Parathyroid adenoma (tissue), 2 donors: ENCODE results near the gene IRF3.

Source experiments
- H2AFZ ChIP-seq: fragments of 300-600 bp; sonication (generic); one replicate; pipeline ENCODE4 v1.7.0; 2017; ENCODE audit warnings: antibody characterized with exemption, mild to moderate bottlenecking
- H3K27ac ChIP-seq: fragments of 300-600 bp; sonication (generic); one replicate; pipeline ENCODE4 v1.7.0; 2017
- H3K27me3 ChIP-seq: fragments of 300-600 bp; sonication (generic); one replicate; pipeline ENCODE4 v1.7.0; 2017; ENCODE audit warnings: low read length; ENCODE audit not compliant: control insufficient read depth, insufficient read depth
- H3K36me3 ChIP-seq: fragments of 300-600 bp; sonication (generic); one replicate; pipeline ENCODE4 v1.7.0; 2017; ENCODE audit warnings: low read length; ENCODE audit not compliant: control insufficient read depth, insufficient read depth
- H3K4me1 ChIP-seq: fragments of 300-600 bp; sonication (generic); one replicate; pipeline ENCODE4 v1.7.0; 2017; ENCODE audit warnings: control low read depth
- H3K4me2 ChIP-seq: fragments of 300-600 bp; sonication (generic); one replicate; pipeline ENCODE4 v1.7.0; 2017; ENCODE audit warnings: low read length
- H3K4me3 ChIP-seq: fragments of 300-600 bp; sonication (generic); one replicate; pipeline ENCODE4 v1.7.0; 2017; ENCODE audit warnings: low read depth, low read length
- H3K79me2 ChIP-seq: fragments of 300-600 bp; sonication (generic); one replicate; pipeline ENCODE4 v1.7.0; 2017; ENCODE audit warnings: control low read depth
- H3K9ac ChIP-seq: fragments of 300-600 bp; sonication (generic); one replicate; pipeline ENCODE4 v1.7.0; 2017; ENCODE audit warnings: mild to moderate bottlenecking
- H3K9me3 ChIP-seq: fragments of 300-600 bp; sonication (generic); one replicate; pipeline ENCODE4 v1.7.0; 2017; ENCODE audit warnings: low read length; ENCODE audit not compliant: control insufficient read depth
- TF ChIP-seq, protein P1 (sequence below): fragments of 300-600 bp; sonication (generic); IDR thresholded peaks from one replicate; pipeline ENCODE4 v1.7.0; 2017; ENCODE audit warnings: antibody characterized with exemption, mild to moderate bottlenecking
- donor health status: primary hyperparathyroidism.

IRF3 gene

DNA sequence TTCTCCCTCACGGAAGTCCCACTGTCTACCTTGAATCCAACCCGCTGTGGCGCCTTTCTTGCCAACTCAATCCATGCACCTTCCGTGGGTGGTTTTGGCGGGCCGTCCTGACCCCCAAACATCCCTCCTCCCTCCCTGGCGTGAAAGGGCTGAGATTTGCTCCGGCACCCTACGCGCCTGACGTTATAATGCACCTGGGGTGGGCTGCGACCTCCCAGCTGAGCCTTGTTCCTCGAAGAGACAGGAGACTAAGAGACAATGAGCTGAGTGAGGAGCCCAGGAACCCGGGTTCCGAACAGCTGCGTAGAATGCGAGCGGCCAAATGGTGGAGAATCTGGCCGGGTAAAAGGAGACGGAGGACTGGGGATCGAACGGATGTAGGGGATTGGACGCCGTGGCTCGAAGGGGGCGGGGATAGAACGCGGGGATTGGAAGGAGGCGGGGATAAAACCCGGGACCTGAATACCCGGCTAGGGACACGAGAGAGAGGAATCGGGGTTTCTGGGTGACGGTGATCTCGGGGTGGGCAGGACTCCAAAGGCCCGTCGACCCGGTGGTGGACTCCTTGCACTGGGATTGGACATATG lies 25.1 kb upstream of the IRF3 start, which contains the start of gene CPT1C:
Gene CPT1C (plus strand): TSS at position 461 of the 587 bp plus-strand sequence. CDS start 1,137 bp downstream, outside the sequence.
- H3K79me2 ChIP-seq, result no peaks in the 10 kb centered on the region
- H3K27ac ChIP-seq, result no peak within 1 kb of the TSS
- peak within 1 kb of the TSS; percentile 61 for H3K4me3 ChIP-seq
- peak within 1 kb of the TSS; percentile 48 for H2AFZ ChIP-seq
- no peak within 1 kb of the TSS for H3K9ac ChIP-seq
- H3K9me3 ChIP-seq, result no peaks in the 10 kb centered on the region
- no peaks in the 10 kb centered on the region for H3K27me3 ChIP-seq
- H3K36me3 ChIP-seq, result no peaks in the 10 kb centered on the region
- H3K4me1 ChIP-seq, result peaks cover 2% of the 10 kb centered on the region
- TF ChIP-seq, protein P1, sequence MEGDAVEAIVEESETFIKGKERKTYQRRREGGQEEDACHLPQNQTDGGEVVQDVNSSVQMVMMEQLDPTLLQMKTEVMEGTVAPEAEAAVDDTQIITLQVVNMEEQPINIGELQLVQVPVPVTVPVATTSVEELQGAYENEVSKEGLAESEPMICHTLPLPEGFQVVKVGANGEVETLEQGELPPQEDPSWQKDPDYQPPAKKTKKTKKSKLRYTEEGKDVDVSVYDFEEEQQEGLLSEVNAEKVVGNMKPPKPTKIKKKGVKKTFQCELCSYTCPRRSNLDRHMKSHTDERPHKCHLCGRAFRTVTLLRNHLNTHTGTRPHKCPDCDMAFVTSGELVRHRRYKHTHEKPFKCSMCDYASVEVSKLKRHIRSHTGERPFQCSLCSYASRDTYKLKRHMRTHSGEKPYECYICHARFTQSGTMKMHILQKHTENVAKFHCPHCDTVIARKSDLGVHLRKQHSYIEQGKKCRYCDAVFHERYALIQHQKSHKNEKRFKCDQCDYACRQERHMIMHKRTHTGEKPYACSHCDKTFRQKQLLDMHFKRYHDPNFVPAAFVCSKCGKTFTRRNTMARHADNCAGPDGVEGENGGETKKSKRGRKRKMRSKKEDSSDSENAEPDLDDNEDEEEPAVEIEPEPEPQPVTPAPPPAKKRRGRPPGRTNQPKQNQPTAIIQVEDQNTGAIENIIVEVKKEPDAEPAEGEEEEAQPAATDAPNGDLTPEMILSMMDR, result no peak
- peak within 1 kb of the TSS; percentile 85 for H3K4me2 ChIP-seq

DNA sequence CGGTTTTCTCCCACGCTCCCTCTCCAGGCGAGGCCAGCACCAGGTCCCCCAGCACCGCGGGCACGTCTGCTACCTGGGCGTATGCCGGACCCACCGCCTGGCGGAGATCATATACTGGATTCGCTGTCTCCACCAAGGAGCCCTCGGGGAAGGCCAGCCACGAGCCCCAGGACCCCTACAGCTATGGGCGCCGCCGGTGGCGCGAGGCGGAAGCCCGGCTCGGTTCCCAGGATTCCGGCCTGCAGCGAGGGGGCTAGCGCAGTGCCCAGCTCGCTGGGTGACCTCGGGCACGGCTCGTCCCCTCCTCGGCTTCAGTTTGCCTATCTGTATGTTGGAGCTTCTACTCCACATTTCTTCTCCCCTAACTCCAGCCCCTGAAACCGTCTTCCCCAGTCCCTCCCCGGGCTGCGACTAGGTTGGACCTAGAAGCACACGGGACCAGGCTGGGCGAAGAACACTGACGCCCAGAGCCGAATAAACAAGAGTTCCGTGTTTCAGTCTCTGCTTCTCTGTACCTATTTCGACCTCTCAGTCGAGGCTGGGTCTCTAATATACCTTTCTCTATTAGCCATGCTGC lies 24.5 kb upstream of the IRF3 start:
- Histone ChIP-seq H3K27ac (no peak overlapping the region), H2AFZ (peak overlapping the region; percentile 48), H3K4me1 (peaks cover 2% of the 10 kb centered on the region), H3K9ac (no peak overlapping the region), H3K36me3 (no peaks in the 10 kb centered on the region), H3K9me3 (no peaks in the 10 kb centered on the region), H3K27me3 (no peaks in the 10 kb centered on the region), H3K79me2 (no peaks in the 10 kb centered on the region), H3K4me3 (peak overlapping the region; percentile 61), H3K4me2 (peak overlapping the region; percentile 85)
- TF ChIP-seq, protein P1, result no peak

GRCh38 chr19:49689133-49690078 lies 23.7 kb upstream of the IRF3 start, which contains the start of gene ADM5:
Gene ADM5 (plus strand): TSS chr19:49689594. CDS start chr19:49689838, 244 bp downstream.
- H3K27ac ChIP-seq, result peak within 1 kb of the TSS; percentile 24
- no peaks in the 10 kb centered on the region for H3K36me3 ChIP-seq
- TF ChIP-seq, protein P1, result peak; percentile 31
- H3K9ac ChIP-seq, result no peak within 1 kb of the TSS
- H3K4me2 ChIP-seq, result peak within 1 kb of the TSS; percentile 85
- H3K27me3 ChIP-seq, result no peaks in the 10 kb centered on the region
- peak within 1 kb of the TSS; percentile 48 for H2AFZ ChIP-seq
- H3K4me1 ChIP-seq, result peaks cover 2% of the 10 kb centered on the region
- H3K9me3 ChIP-seq, result no peaks in the 10 kb centered on the region
- H3K79me2 ChIP-seq, result no peaks in the 10 kb centered on the region
- peak within 1 kb of the TSS; percentile 61 for H3K4me3 ChIP-seq

GRCh38 chr19:49688531-49689132 lies 23.0 kb upstream of the IRF3 start:
- TF ChIP-seq, protein P1, result no peak
- no peaks in the 10 kb centered on the region for H3K36me3 ChIP-seq
- H2AFZ ChIP-seq, result no peak overlapping the region
- H3K27ac ChIP-seq, result peak overlapping the region; percentile 24
- H3K79me2 ChIP-seq, result no peaks in the 10 kb centered on the region
- H3K4me1 ChIP-seq, result peaks cover 2% of the 10 kb centered on the region
- H3K27me3 ChIP-seq, result no peaks in the 10 kb centered on the region
- no peaks in the 10 kb centered on the region for H3K9me3 ChIP-seq
- H3K4me2 ChIP-seq, result no peak overlapping the region
- no peak overlapping the region for H3K9ac ChIP-seq
- H3K4me3 ChIP-seq, result no peak overlapping the region
